ENCODE results near the gene PURB.

DNA sequence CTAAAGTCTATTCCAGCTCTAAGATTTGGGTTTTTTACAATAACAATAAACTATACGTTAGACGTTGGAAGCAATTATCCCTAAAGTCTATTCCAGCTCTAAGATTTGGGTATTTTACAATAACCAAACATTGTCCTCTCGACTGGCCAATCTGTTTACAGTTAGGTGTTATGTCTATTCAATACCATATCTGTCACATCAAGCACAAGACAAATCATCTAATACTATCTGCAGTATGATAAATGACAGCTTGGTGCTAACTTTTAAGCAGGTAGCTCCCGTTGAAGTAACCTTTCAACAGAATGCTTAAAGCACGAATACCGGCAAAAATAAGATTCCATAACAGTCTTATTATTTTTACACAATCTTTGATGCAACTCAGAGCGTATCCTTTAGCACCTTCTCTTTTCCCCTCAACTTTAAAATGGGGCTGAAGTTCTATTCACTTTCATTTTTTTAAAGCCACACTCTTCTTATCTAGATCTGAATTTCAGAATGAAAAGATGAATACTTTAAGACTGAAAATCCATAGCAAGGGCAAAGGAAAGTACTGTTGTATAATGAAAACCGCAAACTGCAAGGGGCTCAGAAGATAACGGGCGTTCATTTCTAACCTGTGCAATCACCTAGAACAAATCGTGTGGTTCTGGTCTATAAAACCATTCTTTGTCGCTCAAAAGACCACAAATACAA, 38.4 kb downstream of the PURB start:
- TF ChIP-seq, protein P1, sequence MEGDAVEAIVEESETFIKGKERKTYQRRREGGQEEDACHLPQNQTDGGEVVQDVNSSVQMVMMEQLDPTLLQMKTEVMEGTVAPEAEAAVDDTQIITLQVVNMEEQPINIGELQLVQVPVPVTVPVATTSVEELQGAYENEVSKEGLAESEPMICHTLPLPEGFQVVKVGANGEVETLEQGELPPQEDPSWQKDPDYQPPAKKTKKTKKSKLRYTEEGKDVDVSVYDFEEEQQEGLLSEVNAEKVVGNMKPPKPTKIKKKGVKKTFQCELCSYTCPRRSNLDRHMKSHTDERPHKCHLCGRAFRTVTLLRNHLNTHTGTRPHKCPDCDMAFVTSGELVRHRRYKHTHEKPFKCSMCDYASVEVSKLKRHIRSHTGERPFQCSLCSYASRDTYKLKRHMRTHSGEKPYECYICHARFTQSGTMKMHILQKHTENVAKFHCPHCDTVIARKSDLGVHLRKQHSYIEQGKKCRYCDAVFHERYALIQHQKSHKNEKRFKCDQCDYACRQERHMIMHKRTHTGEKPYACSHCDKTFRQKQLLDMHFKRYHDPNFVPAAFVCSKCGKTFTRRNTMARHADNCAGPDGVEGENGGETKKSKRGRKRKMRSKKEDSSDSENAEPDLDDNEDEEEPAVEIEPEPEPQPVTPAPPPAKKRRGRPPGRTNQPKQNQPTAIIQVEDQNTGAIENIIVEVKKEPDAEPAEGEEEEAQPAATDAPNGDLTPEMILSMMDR (IDR thresholded peaks at IDR 0.05; ENCODE audit: low read length), result no peak
- TF ChIP-seq EZH2 (IDR thresholded peaks at IDR 0.05; ENCODE audit: borderline replicate concordance, low read length), result no peak

Measured in OCI-LY1 (cell line).